HG03064 (cell line): ENCODE data around the gene SLC9A8.

Experiments
- ATAC-seq: cut with Tn5 transposase; IDR thresholded peaks from one replicate; pipeline ENCODE4 v1.9.1; 2021; ENCODE audit warnings: low read depth; ENCODE audit not compliant: unreplicated experiment

Gene SLC9A8

DNA sequence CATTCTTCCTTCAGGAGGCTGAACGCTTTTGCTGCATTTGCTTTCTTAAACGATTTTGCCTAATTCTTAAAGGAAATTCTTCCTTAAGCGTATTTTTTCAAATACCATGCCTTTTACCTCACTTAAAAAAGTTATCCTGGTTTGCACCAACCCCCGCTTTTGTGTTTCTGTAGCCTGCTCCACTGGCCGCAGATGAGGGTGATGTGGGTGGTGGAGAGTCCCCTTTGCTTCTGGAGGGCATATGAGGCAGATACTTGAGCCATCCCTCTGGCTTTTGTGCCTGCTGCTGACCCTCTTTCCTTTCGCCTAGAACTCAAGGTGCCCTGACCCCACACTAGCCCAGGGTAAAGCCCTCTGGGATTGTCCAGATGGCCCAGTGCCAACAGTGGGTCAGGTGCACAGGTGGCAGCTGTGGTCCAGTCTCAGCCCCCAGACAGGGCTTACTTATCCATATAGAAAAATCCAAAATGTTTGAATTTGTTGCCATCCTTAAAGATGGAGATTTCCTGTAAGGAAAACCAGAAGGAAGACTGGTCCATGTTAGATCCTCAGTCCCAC lies 58.8 kb downstream of the SLC9A8 start:
- ATAC-seq: no peak

DNA sequence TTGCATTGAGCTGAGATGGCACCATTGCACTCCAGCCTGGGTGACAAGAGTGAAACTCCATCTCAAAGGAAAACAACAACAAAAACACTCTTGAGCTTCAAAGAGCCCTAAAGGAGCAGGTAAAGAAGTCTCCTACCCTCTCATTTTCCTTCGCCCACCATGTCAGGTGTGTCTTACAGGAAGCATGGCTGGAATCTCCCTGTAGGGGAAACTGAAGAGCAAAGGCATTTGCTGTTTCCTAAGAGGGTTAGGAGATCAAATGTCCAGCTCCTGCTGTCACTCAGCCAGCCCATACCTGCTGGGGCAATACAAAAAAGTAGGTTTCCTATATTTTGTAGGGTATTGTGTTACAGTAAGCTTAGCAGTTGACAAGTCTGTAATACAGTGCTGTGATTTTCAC lies 59.4 kb downstream of the SLC9A8 start:
- no peak for ATAC-seq

DNA sequence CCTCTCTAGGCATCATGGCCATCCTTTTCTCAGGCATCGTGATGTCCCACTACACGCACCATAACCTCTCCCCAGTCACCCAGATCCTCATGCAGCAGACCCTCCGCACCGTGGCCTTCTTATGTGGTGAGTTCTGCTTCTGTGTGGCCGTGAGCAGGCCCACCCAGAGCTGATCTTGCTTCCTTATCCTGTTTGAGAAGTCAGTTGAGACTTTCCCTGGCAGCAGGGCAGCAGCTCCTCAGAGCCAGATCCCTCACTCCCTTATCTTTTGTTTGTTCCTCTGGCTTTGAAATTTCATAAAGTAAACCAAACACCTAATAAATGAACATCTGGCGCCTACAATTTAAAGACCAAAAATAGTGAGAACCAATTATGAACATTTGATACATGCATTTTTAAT lies 62.1 kb downstream of the SLC9A8 start:
- no peak for ATAC-seq

DNA sequence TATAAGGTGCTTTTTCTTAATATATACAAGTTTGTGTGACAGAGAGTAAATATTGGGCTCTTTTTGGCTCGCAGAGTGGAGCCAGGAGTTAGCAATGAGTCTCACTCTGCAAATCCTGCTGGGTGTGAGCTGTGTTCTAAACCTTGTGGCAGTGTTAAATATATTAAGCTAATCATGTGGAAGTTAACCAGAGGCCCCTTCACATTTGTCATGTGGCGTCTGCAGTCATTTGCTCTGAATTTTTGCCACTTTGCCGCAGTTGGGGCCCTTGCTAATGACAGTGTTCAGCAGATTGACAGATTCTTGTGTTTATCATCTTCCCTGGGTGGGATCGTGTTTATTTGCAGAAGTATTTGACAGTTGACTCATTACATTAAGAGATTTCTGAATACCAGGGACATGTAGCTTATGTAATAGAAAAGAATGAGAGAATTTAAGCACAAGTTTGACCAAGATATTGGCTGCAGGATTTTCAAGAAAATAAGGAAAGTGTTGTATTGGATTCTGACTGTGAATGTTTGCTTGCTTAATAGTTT lies 64.8 kb downstream of the SLC9A8 start:
- no peak for ATAC-seq

DNA sequence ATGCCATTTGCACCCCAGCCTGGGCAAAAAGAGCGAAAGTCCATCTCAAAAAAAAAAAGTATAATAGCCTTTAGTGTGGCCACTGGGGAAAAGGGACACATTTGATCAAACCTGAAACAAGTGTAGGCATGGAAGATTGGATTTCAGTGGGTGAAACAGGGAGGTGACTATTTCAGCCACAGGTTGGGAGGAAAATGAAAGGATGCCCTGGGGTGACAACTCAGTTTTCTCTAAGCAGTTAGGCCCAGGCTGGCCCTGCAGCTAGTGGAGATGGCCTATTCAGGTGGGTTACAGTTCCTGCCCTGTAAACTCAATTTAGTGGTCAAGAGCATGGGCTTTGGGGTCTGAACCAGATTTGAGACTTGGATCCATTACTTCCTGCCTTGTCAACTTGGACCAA lies 66.3 kb downstream of the SLC9A8 start:
- no peak for ATAC-seq

DNA sequence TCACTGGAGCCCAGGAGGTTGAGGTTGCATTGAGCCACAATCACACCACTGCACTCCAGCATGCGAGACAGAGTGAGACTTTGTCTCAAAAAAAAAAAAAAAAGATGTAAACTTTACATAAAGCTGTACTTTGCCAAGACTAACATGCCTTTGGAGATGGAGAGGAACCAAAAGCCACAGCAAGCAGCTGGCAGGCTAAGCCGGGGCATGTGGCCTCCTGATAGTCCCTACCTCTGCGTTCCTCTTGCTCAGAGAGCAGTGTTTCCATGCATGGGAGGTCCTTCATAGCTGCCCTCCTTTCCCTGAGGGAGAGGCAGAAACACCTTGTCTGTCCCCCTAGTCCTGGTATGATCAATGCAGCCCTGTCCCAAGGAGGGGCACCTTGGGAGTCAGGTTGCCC lies 67.5 kb downstream of the SLC9A8 start:
- ATAC-seq: no peak

DNA sequence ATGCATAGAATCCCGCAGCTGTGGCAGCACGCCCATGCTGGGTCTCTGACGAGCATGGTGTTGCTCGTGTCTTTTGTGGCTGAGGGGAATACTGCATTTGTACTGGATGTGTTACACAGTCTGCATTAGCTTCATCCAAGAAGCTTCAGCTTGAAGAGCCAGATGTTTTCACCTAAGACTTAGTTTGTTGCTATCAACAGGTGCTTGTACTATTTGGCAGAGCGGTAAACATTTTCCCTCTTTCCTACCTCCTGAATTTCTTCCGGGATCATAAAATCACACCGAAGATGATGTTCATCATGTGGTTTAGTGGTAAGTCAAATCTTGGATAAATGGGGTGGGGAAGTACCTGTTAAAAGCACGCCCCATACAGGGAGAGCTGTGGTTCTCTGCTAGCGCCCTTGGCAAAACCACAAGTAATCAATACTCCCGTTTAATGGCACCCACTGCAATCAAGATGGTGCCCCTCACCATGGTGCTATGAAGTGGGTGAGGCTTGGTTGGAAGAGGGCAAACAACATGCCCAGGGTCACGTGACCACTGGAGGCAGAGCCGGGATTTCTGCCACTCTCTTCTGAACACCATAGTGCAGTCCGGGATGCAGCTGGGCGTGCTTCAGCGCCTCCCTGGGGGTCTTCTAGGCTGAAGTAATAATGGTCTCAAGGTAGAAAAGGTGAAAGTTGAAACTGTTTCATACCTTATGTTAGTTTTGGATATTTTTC lies 68.3 kb downstream of the SLC9A8 start:
- no peak for ATAC-seq

DNA sequence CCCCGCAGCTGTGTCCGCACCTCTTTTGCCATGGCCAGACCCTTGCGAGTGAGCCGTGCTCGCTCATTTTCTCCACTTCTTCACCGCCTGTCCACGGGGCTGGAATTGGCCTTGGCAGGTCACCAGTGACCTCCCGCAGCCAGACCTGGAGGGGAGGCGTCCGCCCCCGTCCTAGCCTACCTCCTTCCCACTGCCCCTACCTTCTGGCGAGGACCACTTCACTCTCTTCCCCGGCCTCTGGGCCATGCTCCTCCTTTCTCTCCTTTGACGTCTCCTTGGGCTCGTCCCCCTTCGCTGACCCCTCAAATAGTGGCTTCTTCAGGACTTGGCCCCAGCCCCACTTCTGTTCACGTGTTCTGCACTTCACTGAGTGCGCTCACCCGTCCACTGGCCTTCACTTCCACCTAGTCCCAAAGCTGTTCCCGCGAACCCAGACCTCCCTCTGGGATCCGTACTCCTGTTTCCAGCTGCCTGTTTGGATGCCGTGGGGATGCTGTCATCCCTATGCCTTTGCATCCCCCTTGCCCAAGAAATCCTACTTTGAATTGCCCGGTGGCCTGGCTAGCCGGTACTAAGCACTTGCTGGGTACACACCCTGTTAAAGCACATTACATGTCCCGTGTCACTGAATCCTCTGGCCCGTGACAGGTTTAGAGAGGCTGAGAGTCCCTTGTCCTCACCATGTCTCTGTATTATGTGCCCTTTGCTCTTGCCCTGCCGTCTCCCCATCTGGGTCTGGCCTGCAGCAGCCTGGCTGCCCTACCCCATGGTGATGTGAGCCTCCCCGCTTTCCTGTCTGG lies 69.7 kb downstream of the SLC9A8 start:
- ATAC-seq: no peak

DNA sequence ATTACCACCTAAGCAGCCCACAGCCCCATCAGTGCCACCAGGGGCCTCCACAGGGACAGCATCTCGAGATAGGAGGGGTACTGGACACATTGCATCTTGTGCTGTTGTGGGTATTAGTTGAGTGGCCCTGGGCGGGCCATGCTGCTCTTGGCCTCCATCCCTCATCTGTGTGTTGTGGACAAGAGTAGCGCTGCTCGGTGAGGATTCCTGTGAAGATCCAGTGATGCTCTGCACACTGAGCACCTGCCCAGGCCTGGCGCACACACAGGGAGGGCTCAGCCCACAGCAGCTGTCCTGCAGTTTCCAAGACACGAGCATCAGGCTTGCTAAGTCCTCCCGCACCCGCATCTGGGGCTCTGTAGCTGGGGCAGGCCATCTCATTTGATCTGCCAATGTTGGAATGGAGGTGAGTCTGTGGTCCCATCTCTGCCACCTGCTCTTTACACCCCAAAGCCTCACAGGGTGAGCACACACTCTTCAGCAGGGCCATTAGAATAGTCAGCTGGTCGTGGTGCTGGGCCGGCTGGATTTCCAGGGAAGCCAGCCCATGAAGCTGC lies 70.7 kb downstream of the SLC9A8 start:
- ATAC-seq: no peak

DNA sequence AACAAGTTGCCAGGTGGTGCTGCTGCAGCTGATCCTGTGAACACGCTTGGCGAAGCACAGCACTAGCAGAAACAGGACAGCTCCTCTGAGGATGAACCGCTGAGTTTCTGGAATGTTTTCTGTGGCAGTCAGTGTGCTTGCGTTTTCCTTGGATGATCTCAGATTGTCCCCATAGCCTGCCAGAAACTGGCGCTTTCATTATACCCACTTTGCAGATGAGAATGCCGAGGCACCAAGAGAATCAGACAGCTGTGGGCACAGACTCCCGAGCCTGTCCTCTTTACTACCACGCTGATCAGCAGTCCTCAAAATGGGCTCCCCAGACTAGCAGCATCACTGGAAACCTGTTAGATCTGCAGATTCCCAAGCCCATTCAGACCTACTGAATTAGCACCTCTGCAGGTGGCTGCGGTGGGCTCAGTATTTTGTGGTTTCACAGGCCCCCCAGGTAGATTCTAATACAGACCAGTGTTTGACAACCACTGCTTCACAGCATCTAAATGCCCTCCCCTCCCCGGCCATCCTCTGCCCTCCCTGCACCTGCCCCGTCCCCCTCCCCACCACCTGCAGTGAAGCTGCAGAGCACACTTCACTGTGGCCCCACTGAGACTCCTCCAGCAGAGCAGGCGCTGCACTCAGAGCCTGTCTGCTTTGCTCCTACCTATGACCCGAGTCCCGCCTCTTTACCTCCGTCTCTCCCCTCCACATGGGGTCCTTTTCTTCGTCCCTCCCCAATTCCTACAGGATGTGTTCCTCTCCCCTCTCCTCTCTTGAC lies 73.1 kb downstream of the SLC9A8 start:
- ATAC-seq: no peak

DNA sequence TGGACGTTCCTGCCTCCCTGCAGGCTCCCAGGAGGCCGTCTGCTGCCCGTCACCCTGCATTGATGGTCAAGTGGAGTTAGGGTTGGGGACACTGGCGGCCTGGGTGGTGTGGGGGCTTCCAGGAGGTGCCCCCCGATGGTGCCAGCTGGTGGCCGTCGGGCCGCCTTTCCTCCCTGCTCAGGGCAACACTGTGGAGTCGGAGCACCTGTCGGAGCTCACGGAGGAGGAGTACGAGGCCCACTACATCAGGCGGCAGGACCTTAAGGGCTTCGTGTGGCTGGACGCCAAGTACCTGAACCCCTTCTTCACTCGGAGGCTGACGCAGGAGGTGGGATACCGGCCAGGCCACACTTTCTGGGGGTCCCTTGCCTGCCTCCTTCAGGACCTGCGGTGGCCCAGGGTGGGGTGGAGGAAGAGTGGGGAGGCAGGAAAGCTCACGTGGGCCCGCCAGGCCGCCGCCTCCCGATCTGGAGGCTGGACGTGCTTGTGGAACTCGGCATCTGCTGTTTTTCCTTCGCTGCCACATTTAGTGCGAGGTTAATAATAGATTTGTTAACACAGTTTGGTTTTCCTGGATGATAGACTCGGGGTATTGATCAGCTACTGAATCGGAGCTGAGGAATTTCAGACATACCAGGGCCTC lies 74.1 kb downstream of the SLC9A8 start:
- ATAC-seq: no peak

DNA sequence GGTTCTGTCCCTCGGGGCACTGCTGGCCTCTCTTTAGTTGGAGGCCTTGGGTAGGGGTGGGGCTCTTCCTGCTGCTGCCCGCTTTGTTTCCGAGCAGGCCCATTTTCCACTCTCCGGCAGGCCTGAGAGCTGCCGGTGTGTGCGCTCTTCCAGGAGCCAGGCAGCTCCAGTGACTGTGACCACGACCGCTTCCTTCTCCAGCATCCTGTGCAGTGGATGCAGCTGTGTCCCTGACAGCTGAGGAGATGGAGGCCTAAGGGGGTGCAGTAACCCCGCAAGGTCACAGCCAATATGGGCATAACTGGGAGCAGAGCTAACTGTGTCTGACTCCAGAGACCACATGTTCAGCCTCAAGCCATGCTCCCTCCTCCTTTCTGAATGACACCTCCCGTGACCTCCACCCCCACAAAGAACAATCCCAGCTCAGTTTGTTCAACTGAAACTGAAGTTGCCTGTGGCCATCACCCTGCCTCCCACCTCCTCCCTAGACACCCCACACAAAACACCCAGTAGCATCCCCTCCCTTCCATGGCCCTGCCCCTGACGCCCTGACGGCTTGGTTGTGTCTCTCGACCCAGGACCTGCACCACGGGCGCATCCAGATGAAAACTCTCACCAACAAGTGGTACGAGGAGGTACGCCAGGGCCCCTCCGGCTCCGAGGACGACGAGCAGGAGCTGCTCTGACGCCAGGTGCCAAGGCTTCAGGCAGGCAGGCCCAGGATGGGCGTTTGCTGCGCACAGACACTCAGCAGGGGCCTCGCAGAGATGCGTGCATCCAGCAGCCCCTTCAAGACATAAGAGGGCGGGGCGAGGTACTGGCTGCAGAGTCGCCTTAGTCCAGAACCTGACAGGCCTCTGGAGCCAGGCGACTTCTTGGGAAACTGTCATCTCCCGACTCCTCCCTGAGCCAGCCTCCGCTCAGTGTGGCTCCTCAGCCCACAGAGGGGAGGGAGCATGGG lies 74.9 kb downstream of the SLC9A8 start:
- no peak for ATAC-seq

DNA sequence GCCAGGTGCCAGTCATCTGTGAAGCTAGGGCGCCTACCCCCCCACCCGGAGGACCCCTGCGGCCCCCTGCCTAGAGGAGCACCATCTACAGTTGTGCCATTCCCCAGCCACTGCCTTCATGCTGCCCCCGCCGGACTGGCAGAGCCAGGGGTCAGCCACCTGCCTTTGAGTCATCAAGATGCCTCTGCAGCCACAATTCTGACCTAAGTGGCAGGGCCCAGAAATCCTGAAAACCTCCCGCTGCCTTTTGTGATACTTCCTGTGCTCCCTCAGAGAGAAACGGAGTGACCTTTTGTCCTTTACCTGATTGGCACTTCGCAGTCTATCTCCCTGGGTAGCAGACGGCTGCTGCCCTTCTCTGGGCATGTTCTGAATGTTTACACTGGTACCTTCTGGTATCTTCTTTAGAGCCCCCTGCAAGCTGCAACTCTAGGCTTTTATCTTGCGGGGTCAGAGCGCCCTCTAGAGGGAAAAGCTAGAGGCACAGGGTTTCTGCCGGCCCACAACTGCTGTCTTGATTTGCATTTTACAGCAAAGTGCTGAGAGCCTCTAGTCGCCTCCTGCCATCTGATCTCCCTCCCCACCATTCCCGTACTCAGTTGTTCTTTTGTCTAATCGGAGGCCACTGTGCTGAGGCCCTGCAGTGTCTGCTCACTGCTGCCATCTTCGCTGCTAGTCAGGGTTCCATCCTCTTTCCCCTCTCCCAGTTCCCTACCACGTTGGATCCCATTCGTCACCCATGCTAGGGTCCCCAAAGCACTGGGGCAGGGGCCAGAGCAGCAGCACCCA lies 75.8 kb downstream of the SLC9A8 start:
- no peak for ATAC-seq

DNA sequence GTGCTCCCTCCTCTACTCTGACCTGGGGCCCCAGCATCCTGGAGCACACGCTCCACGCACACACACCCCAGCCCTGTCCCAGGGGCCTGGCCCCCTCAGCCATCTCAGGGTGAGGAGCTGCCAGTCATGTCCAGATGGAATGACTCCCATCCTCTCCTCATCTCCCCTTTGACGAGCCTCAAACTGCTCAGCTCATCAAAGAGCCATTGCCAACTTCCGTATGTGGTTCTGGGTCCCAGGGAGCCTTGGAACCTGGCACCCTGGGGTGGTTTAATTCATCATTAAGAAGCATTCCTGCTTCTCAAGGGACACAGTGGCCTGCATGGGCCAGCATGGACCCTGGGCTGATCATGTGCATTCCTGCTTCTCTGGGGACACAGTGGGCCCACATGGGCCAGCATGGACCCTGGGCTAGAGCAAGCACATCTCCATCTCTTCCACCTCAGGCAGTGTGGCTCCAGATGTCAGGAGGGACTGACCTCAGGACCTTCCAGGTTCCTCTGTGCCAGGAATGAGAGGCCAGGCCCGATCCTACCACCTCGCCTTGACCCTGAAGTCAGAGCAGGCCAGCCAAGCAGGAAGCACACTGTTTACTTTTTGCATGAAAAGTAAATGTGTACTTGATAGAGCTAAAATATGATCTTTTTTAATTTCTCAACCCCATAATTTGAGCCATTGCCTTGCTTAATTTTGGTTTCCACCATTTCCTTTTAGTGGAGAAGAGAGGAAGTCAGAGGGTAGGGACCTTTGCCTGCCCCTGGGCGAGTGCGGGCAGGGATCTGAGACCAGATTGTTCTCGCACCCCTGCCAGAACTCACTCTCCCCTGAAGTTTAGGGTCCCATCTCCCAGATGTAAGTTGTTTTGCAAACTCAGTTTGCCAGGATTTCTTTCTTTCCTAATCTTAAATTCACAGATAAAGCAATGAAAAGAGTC lies 76.6 kb downstream of the SLC9A8 start:
- no peak for ATAC-seq

DNA sequence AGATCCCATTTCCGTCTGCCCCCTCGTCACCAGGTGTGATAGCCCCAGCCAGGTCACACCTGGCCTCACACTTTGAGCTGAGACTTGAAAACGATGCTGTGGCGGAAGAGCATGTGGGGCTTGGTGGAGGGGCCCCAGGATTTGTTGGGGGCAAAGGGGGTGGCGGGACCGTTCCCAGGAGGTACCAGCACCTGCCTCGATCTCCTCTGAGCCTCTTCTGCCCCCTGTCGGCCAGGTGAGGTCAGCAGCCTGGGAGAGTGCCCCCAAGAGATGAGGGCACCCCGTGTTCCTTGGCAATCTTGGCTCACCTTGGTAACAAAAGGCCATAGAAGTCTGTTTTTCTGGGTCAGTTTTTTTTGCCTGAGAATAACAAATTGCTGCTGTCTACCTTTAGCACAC lies 77.3 kb downstream of the SLC9A8 start:
- ATAC-seq: no peak

DNA sequence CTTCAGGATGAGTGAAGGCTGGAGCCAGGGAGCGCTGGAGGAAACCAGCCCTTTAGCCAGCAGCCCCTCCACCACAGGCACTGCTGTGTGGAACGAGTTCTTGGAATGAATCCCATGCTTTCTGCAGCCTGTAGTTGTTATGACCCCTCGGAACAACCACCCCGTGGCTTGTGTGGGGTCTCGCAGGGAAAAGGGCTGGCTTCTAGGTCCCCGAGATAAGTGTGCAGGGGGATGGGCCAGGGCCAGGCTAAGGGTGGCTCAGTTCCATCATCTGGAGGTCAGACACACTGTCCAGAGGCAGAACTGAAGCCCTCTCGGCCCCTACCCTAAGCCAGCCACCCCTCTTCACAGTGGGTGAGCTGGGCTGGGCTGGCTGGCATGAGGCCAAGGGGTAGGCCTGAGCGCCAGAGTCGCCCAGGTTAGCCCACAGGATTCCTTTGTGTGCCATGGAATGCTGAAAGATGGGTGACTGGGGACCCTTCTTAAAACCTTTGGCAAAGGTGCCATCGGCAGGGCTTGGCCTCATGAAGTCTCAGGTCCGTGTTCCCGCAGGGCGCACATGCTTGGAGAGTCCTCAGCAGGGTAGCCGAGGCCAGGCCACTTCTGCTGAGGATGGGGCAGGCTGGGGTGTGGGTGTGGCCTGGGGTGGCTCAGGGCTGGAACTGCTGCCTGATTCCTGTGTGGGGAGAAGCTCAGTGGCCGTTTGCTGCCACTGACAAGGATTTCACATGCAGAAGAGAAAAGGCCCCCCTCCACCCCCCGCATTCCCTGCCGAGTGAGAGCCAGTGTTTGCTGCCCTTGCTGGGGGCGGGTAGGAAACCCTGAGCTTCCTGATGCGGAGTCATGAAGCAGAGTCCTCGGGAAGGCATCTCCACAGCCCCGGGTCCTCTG lies 78.1 kb downstream of the SLC9A8 start:
- ATAC-seq: no peak
